ENCODE data around the gene TMEM156. TPM values are rescaled to one million over a fixed set of nuclear protein-coding genes. Genes with fewer than 3 reads are reported as not detected.

TMEM156 gene
- total and polyA plus RNA-seq, 10 of the 15 experiments (the other 5 are each of a cell fraction or from before 2014, with no cell fraction given) = 20.8 to 48.3 (median 32.7) TPM

DNA sequence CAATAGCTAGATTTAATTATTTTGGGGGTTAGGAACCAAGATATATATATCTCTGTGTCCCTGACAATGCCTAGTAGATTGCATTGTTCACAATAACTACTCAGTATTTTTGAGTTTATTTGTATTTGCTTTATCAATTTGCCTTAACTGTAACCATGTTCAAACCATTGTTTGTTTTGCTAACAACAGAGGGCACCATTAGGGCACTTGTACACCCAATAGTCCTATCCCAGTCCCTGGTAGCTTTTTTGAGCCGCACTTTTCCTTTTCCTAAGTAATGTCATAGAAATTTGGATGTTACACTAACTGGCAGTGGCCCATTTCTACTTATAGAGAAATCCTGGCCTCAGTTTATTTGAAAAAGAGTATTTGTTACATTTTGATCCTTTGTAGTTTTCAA is 29.2 kb upstream of the TMEM156 start:
- H3K4me1 ChIP-seq (ENCODE audit: control insufficient read depth, insufficient read depth, low read length) = peaks cover 9% of the 10 kb centered on the region
- intact Hi-C loops (cut with micrococcal nuclease; ENCODE audit: unreplicated experiment) = no loop called here
- RAD21 ChIA-PET (ENCODE audit: unreplicated experiment) = interaction anchor here (0.6 to 1.5 kb wide), 2 partner anchors 16 to 74 kb away, joined by 3 read pairs; no protein-coding TSS in a partner anchor
- TF ChIP-seq CTCF (IDR thresholded peaks at IDR 0.05 in 2 of 3, conservative IDR thresholded peaks at IDR 0.05 in 1 of 3; ENCODE audit: control insufficient read depth in 2 of 3, extremely low read depth in 1 of 3, insufficient read depth in 1 of 3, low read depth in 3 of 3, low read length in 3 of 3) (peak in 2 of 3 experiments; percentile 19 to 22; a peak in 2 of 6 replicates), IRF3 (IDR thresholded peaks at IDR 0.05) (no peak)
- H3K9ac ChIP-seq (ENCODE audit: control insufficient read depth, insufficient read depth, low read length) = no peak overlapping the region
- H3K4me3 ChIP-seq = no peak overlapping the region
- H3K9me3 ChIP-seq (replicated peaks; ENCODE audit: control insufficient read depth, insufficient read depth, low read length) = no peaks in the 10 kb centered on the region
- H3K27ac ChIP-seq (ENCODE audit: control insufficient read depth, insufficient read depth) = no peak overlapping the region
- CTCF ChIA-PET = interaction anchor here (0.8 to 1.8 kb wide), 4 partner anchors 9 to 74 kb away, joined by 3 to 12 read pairs (median 4); no protein-coding TSS in a partner anchor
- in situ Hi-C loops (cut with MboI) = no loop called here
- no TSS peak for BruUV-seq (replicated peaks)
- H2AFZ ChIP-seq (ENCODE audit: control insufficient read depth, low read depth, low read length) = no peak overlapping the region
- no peaks in the 10 kb centered on the region for H4K20me1 ChIP-seq (ENCODE audit: control insufficient read depth, insufficient read depth)
- H3K4me2 ChIP-seq (ENCODE audit: control insufficient read depth, insufficient read depth) = no peak overlapping the region
- FAIRE-seq (no peak), DNase-seq (ENCODE audit: low read depth, low spot score) (no peak), ATAC-seq (peak; percentile 57)
- H3K27me3 ChIP-seq (replicated peaks in 1 of 2; ENCODE audit: control insufficient read depth in 2 of 2, insufficient read depth in 2 of 2, low read length in 1 of 2) = no peaks in the 10 kb centered on the region
- POLR2A ChIA-PET = interaction anchor here (1.2 to 1.5 kb wide), 2 partner anchors 11 to 17 kb away, joined by 3 to 7 read pairs; no protein-coding TSS in a partner anchor
- WGBS (ENCODE audit: insufficient coverage, insufficient replicate concordance, low lambda C conversion rate, missing lambda C conversion rate) = 95% methylated on average over 1 of the region's 1 CpG
- SMC1A ChIA-PET (ENCODE audit: uncharacterized antibody, unreplicated experiment) = interaction anchor here (1.0 to 6.7 kb wide), 2 partner anchors 13 to 82 kb away, joined by 3 to 52 read pairs; no protein-coding TSS in a partner anchor
- peaks cover 24% of the 10 kb centered on the region for H3K79me2 ChIP-seq (ENCODE audit: control insufficient read depth, insufficient read depth, low read length)
- H3K36me3 ChIP-seq (ENCODE audit: control insufficient read depth in 2 of 2, insufficient read depth in 2 of 2, low read length in 1 of 2) = no peaks in the 10 kb centered on the region

Data from GM12878 (cell line).